Naive thymus-derived CD4-positive, alpha-beta T cell (primary cell): ENCODE measurements around the gene STIP1. TPM values are rescaled to one million over a fixed set of nuclear protein-coding genes. Genes with fewer than 3 reads are reported as not detected.
"Not testable (repeated sequence)": the region's sequence is repeated elsewhere in the genome, so short reads cannot be mapped to it uniquely, and the experiment has no call there.

Experiments
- ATAC-seq: fragments of 150-1000 bp; cut with Tn5 transposase; 2 replicates; pipeline ENCODE4 v1.10.0; 2021; ENCODE audit warnings: mild to moderate bottlenecking, moderate library complexity
- CTCF ChIA-PET: fragments of 350-600 bp; sonication (Branson Sonifier 250); formaldehyde crosslinking; loops from one replicate; lab custom pipeline; 2021; ENCODE audit warnings: antibody characterized with exemption; lab: Charles Lee
- POLR2A ChIA-PET: fragments of 350-600 bp; sonication (Branson Sonifier 250); formaldehyde crosslinking; loops from one replicate; lab custom pipeline; 2021; ENCODE audit warnings: antibody characterized with exemption, inconsistent platforms; lab: Charles Lee
- DNase-seq, 9 donors: peaks; one replicate each; pipeline versions ENCODE4 v3.0.0 to v3.0.0-alpha.2; 2020 to 2022; ENCODE audit warnings: mixed read lengths in 1 of 9
- H3K27ac ChIP-seq: one replicate; pipeline ENCODE4 v1.7.0; 2013; ENCODE audit warnings: mild to moderate bottlenecking, low read depth, low read length, moderate library complexity
- H3K27me3 ChIP-seq, 2 donors: one replicate each; pipeline ENCODE4 v1.7.0; 2013; ENCODE audit warnings: low read length in 2 of 2, mild to moderate bottlenecking in 2 of 2, moderate library complexity in 2 of 2; ENCODE audit not compliant: control insufficient read depth in 2 of 2, insufficient read depth in 2 of 2
- H3K36me3 ChIP-seq, 3 experiments: 1 replicate in 2 of 3; 2 replicates in 1 of 3; pipeline ENCODE4 v1.7.0; 2013; ENCODE audit warnings: low read length in 3 of 3, mild to moderate bottlenecking in 3 of 3, moderate library complexity in 1 of 3; ENCODE audit not compliant: insufficient read depth in 3 of 3, control insufficient read depth in 2 of 3
- H3K4me1 ChIP-seq, 2 donors: one replicate each; pipeline ENCODE4 v1.7.0; 2013; ENCODE audit warnings: low read length in 2 of 2, mild to moderate bottlenecking in 2 of 2, moderate library complexity in 1 of 2; ENCODE audit not compliant: control insufficient read depth in 2 of 2, insufficient read depth in 2 of 2
- H3K4me3 ChIP-seq: 2 replicates; pipeline ENCODE4 v1.7.0; 2013; ENCODE audit warnings: mild to moderate bottlenecking, low read length
- H3K9me3 ChIP-seq, 3 experiments: 1 replicate in 2 of 3; 2 replicates in 1 of 3; pipeline ENCODE4 v1.7.0; 2013; ENCODE audit warnings: low read length in 3 of 3; ENCODE audit not compliant: control insufficient read depth in 2 of 3
- H3K27ac Mint-ChIP-seq, 9 donors: one replicate each; pipeline ENCODE4 v1.8.0; 2020 to 2022; ENCODE audit warnings: mixed read lengths in 9 of 9, mild to moderate bottlenecking in 8 of 9, moderate library complexity in 5 of 9, inconsistent platforms in 2 of 9
- H3K27me3 Mint-ChIP-seq, 5 donors: one replicate each; pipeline ENCODE4 v1.8.0; 2021 to 2022; ENCODE audit warnings: mixed read lengths in 5 of 5, mild to moderate bottlenecking in 1 of 5
- H3K36me3 Mint-ChIP-seq, 5 donors: one replicate each; pipeline ENCODE4 v1.8.0; 2020 to 2022; ENCODE audit warnings: mixed read lengths in 5 of 5, mild to moderate bottlenecking in 3 of 5, inconsistent platforms in 1 of 5
- H3K4me1 Mint-ChIP-seq, 7 donors: one replicate each; pipeline ENCODE4 v1.8.0; 2020 to 2022; ENCODE audit warnings: mixed read lengths in 7 of 7, mild to moderate bottlenecking in 3 of 7, inconsistent platforms in 1 of 7
- H3K4me3 Mint-ChIP-seq, 10 donors: one replicate each; pipeline ENCODE4 v1.8.0; 2020 to 2022; ENCODE audit warnings: mild to moderate bottlenecking in 10 of 10, mixed read lengths in 10 of 10, moderate library complexity in 6 of 10, inconsistent platforms in 2 of 10
- H3K9me3 Mint-ChIP-seq, 11 donors: one replicate each; pipeline ENCODE4 v1.8.0; 2020 to 2022; ENCODE audit warnings: mixed read lengths in 11 of 11, mild to moderate bottlenecking in 4 of 11, inconsistent platforms in 1 of 11, moderate library complexity in 1 of 11
- intact Hi-C, 2 donors: fragments of 100-400 bp; cut with micrococcal nuclease; formaldehyde crosslinking; loops; one replicate each; pipeline ENCODE4 v1.15.1; 2023
- polyA plus RNA-seq, 2 donors: library from polyadenylated mRNA; unstranded; fragments of 300-500 nt; fragmentation: Illumina TruSeq; gene quantifications; one replicate each; pipeline ENCODE4 v1.2.3, GENCODE V29; 2021
- total RNA-seq, 6 experiments: library from RNA in 5 of 6; stranded (reverse) in 5 of 6; gene quantifications; 1 replicate in 5 of 6; 2 replicates in 1 of 6; pipeline ENCODE4 v1.2.3 and lab custom pipeline; 2021 to 2026

Gene STIP1
- total and polyA plus RNA-seq, 7 experiments from 2014 or later: 45.1 to 243 (median 88.8) TPM

GRCh38 chr11:64246621-64246870 lies 60.6 kb downstream of the STIP1 start:
- peaks cover 21 to 25% of the 10 kb centered on the region in 2 donors for H3K4me1 ChIP-seq

GRCh38 chr11:64246871-64247728 lies 61.1 kb downstream of the STIP1 start, which contains the start of gene PPP1R14B:
PPP1R14B (minus strand) TSS chr11:64246943; CDS start chr11:64246673, 270 bp downstream.
- ATAC-seq (peak; percentile 75), DNase-seq (peak; percentile 55 to 88 (median 70))
- Histone ChIP-seq H3K4me3 (peak within 1 kb of the TSS; percentile 100), H3K4me1 (peaks cover 25 to 27% of the 10 kb centered on the region in 2 donors), H3K36me3 (peaks cover 0 to 7% (median 0%) of the 10 kb centered on the region in 3 experiments), H3K27me3 (no peaks in the 10 kb centered on the region), H3K9me3 (no peaks in the 10 kb centered on the region), H3K27ac (peak within 1 kb of the TSS; percentile 64)
- no peaks in the 10 kb centered on the region for H3K36me3 Mint-ChIP-seq
- intact Hi-C loops: loop anchor here (1.0 kb wide), 5 partner anchors 21 to 58 kb away; partner anchors contain the start of genes ESRRA (in 2 of the 2), GPR137 (in 2 of the 2), NUDT22 (in 1 of the 2) and TRPT1 (in 1 of the 2)
- peak within 1 kb of the TSS; percentile 65 to 88 (median 85) for H3K27ac Mint-ChIP-seq
- peaks cover 7 to 46% (median 32%) of the 10 kb centered on the region in 7 donors for H3K4me1 Mint-ChIP-seq
- CTCF ChIA-PET: interaction anchor here (1.6 to 4.5 kb wide), 2 partner anchors 42 to 55 kb away, joined by 5 to 30 read pairs; partner anchors contain the start of gene FERMT3
- H3K4me3 Mint-ChIP-seq: peak within 1 kb of the TSS; percentile 83 to 93 (median 88)
- H3K27me3 Mint-ChIP-seq: peaks cover 0 to 3% (median 0%) of the 10 kb centered on the region in 5 donors
- peaks cover 0 to 2% (median 0%) of the 10 kb centered on the region in 11 donors for H3K9me3 Mint-ChIP-seq
- POLR2A ChIA-PET: interaction anchor here (0.7 to 12.3 kb wide), 13 partner anchors 9 to 70 kb away, joined by 3 to 154 read pairs (median 5); partner anchors contain the start of genes BAD, DNAJC4, FERMT3 and NUDT22

More at GRCh38 chr11:64246621-64246870, 60.6 kb downstream of the STIP1 start:
- POLR2A ChIA-PET: interaction anchor here (1.0 to 12.3 kb wide), 12 partner anchors 8 to 498 kb away, joined by 3 to 154 read pairs (median 6); partner anchors contain the start of genes BAD, FERMT3, NUDT22 and PRDX5
- DNase-seq: peak in 1 of 9 donors; percentile 31
- CTCF ChIA-PET: interaction anchor here (1.6 to 4.5 kb wide), 2 partner anchors 41 to 56 kb away, joined by 5 to 30 read pairs; partner anchors contain the start of gene FERMT3
- H3K36me3 ChIP-seq, H3K9me3 Mint-ChIP-seq, H3K27me3 Mint-ChIP-seq, H3K27ac ChIP-seq, H3K4me3 ChIP-seq, H3K9me3 ChIP-seq, H3K27me3 ChIP-seq, H3K36me3 Mint-ChIP-seq: not testable (repeated sequence)
- ATAC-seq: peak; percentile 17
- Mint-ChIP-seq H3K4me1 (peaks cover 7 to 42% (median 28%) of the 10 kb centered on the region in 7 donors), H3K27ac (peak overlapping the region in 2 of 9 donors; percentile 64 to 83), H3K4me3 (peak overlapping the region; percentile 82 to 92 (median 87))
- intact Hi-C loops: loop anchor here in 1 of 2 donors (1.0 kb wide), 3 partner anchors 23 to 59 kb away; partner anchors contain the start of genes ESRRA and GPR137

DNA sequence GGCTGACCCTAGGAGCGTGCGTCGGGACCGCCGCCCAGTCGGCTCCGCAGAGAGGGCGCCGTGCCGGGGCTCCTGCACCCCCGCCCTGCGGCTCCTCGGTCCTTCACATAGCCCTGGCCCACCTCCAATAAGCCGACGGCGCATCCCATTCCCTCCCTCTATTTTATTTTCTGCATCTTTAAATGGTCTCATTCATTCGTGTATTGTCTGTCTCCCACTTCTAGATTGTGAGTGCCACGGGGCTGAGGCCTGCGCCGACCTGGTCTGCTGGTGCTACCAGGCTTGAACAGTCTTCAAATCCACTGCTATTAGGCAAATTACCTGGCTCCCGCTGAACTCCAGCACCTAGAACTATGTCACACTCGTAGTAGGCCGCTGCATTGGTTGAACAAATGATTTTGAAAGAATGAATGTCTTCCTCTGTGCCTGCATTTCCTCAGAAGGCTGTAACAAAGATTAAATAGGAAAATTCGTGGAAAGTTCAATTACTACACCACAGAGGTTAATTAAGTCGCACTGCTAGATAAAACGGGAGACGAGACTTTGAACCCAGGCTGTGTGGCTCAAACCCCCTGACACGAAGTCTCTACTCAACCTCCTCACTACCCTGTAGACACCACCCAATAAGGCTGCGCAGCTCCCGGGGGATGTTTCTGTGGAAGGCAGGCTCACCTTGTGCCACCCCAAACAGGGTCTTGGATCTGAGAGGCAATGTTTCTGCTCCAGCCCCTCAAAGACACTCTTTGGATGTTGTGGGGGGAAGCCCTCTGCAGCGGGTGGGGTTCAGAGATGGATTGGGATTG lies 62.0 kb downstream of the STIP1 start:
- Mint-ChIP-seq H3K27me3 (peaks cover 0 to 3% (median 0%) of the 10 kb centered on the region in 5 donors), H3K4me3 (peak overlapping the region; percentile 70 to 92 (median 84)), H3K4me1 (peaks cover 7 to 47% (median 28%) of the 10 kb centered on the region in 7 donors), H3K36me3 (no peaks in the 10 kb centered on the region), H3K27ac (peak overlapping the region in 8 of 9 donors; percentile 6 to 82 (median 50)), H3K9me3 (peaks cover 0 to 2% (median 0%) of the 10 kb centered on the region in 11 donors)
- peaks cover 24 to 25% of the 10 kb centered on the region in 2 donors for H3K4me1 ChIP-seq
- H3K9me3 ChIP-seq: no peaks in the 10 kb centered on the region
- CTCF ChIA-PET: interaction anchor here (0.7 to 4.5 kb wide), 3 partner anchors 21 to 68 kb away, joined by 3 to 30 read pairs (median 3); partner anchors contain the start of gene FERMT3
- peaks cover 0 to 7% (median 0%) of the 10 kb centered on the region in 3 experiments for H3K36me3 ChIP-seq
- no peaks in the 10 kb centered on the region for H3K27me3 ChIP-seq
- no peak overlapping the region for H3K27ac ChIP-seq
- POLR2A ChIA-PET: interaction anchor here (0.7 to 12.3 kb wide), 12 partner anchors 9 to 69 kb away, joined by 3 to 154 read pairs (median 4); partner anchors contain the start of genes DNAJC4, NUDT22, PRDX5 and TRMT112
- peak overlapping the region; percentile 100 for H3K4me3 ChIP-seq
- no peak for ATAC-seq
- DNase-seq: no peak
- intact Hi-C loops: loop anchor here (1.0 kb wide), 4 partner anchors 22 to 57 kb away; partner anchors contain the start of genes ESRRA (in 1 of the 2), GPR137 (in 1 of the 2), NUDT22 (in 1 of the 2) and TRPT1 (in 1 of the 2)

DNA sequence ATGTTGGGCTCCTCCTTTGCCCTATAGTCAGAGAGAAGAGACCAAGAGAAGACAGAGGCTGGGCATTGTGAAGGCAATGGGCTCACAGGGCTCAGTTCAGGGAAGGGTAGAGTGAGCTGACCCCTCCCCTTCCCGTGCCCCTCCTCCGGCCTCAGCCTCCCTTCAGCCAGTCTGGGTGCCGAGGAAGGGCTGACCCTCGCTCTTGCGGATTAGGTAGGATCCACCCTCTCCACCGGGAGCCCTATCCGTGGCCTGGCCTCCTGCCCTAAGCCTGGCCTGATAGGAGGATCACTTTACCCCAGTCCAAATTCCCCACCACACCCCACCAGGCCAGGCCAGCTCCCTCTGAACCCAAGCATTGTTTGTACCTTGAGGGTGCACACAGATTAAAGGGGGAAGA lies 62.6 kb downstream of the STIP1 start:
- no peaks in the 10 kb centered on the region for H3K9me3 ChIP-seq

GRCh38 chr11:64249038-64249437 lies 63.1 kb downstream of the STIP1 start:
- no peak overlapping the region for H3K27ac ChIP-seq
- no peaks in the 10 kb centered on the region for H3K27me3 ChIP-seq
- H3K9me3 ChIP-seq: no peaks in the 10 kb centered on the region
- ChIA-PET CTCF (interaction anchor here (1.1 to 3.7 kb wide), 3 partner anchors 20 to 68 kb away, joined by 3 to 31 read pairs (median 8); partner anchors contain the start of genes FERMT3, PRDX5 and TRMT112), POLR2A (interaction anchor here (1.2 to 12.3 kb wide), 4 partner anchors 9 to 48 kb away, joined by 3 to 154 read pairs (median 7); no protein-coding TSS in a partner anchor)
- H3K4me1 ChIP-seq: peaks cover 21 to 25% of the 10 kb centered on the region in 2 donors
- intact Hi-C loops: no loop called here
- no peak overlapping the region for H3K4me3 ChIP-seq
- Mint-ChIP-seq H3K27me3 (peaks cover 0 to 3% (median 0%) of the 10 kb centered on the region in 5 donors), H3K27ac (no peak overlapping the region), H3K4me3 (peak overlapping the region in 6 of 10 donors; percentile 27 to 88 (median 37)), H3K4me1 (peaks cover 7 to 48% (median 19%) of the 10 kb centered on the region in 7 donors), H3K36me3 (no peaks in the 10 kb centered on the region), H3K9me3 (peaks cover 0 to 2% (median 0%) of the 10 kb centered on the region in 11 donors)
- no peaks in the 10 kb centered on the region for H3K36me3 ChIP-seq
- no peak for DNase-seq
- ATAC-seq: no peak

More for the DNA sequence above, 62.6 kb downstream of the STIP1 start:
- H3K27ac Mint-ChIP-seq: peak overlapping the region in 2 of 9 donors; percentile 7 to 16
- Histone ChIP-seq H3K4me1 (peaks cover 24 to 25% of the 10 kb centered on the region in 2 donors), H3K4me3 (no peak overlapping the region), H3K27me3 (no peaks in the 10 kb centered on the region), H3K27ac (no peak overlapping the region), H3K36me3 (peaks cover 0 to 3% (median 0%) of the 10 kb centered on the region in 3 experiments)
- DNase-seq (no peak), ATAC-seq (no peak)
- ChIA-PET POLR2A (interaction anchor here (0.9 to 12.3 kb wide), 3 partner anchors 9 to 44 kb away, joined by 4 to 154 read pairs (median 8); no protein-coding TSS in a partner anchor), CTCF (interaction anchor here (0.7 to 1.1 kb wide), 3 partner anchors 21 to 69 kb away, joined by 3 read pairs; partner anchors contain the start of genes PRDX5 and TRMT112)
- intact Hi-C loops: no loop called here
- H3K36me3 Mint-ChIP-seq: no peaks in the 10 kb centered on the region
- H3K9me3 Mint-ChIP-seq: peaks cover 0 to 2% (median 0%) of the 10 kb centered on the region in 11 donors
- peaks cover 7 to 47% (median 22%) of the 10 kb centered on the region in 7 donors for H3K4me1 Mint-ChIP-seq
- H3K27me3 Mint-ChIP-seq: peaks cover 0 to 3% (median 0%) of the 10 kb centered on the region in 5 donors
- H3K4me3 Mint-ChIP-seq: peak overlapping the region in 5 of 10 donors; percentile 70 to 92 (median 85)
